Fibroblast of skin of back (primary cell): ENCODE data around the gene KRTAP5-8. TPM values are rescaled to one million over a fixed set of nuclear protein-coding genes. Genes with fewer than 3 reads are reported as not detected.
"Not testable (repeated sequence)": the region's sequence is repeated elsewhere in the genome, so short reads cannot be mapped to it uniquely, and the experiment has no call there.

Experiments used
- DNase-seq: peaks from one replicate; pipeline ENCODE4 v3.0.0-alpha.2; 2013
- polyA plus RNA-seq, 2 experiments: library from polyadenylated mRNA; unstranded; fragments of 120-200 nt; gene quantifications; one replicate each; pipeline ENCODE4 v1.2.1, GENCODE V29; 2013; ENCODE audit not compliant: insufficient read length in 2 of 2

The KRTAP5-8 gene
- polyA plus RNA-seq (2013, experiment 1 of 2; ENCODE audit: insufficient read length): not detected
- polyA plus RNA-seq (2013, experiment 2 of 2; ENCODE audit: insufficient read length): not detected

- DNase-seq: not testable (repeated sequence)
Observed at GRCh38 chr11:71537977-71538665, at the start of gene KRTAP5-8. Gene KRTAP5-8, plus strand, starts transcription at chr11:71538025. Its CDS starts 31 bp downstream, at chr11:71538056.

- no peak for DNase-seq
Observed at GRCh38 chr11:71488681-71489270, 49.0 kb upstream of the KRTAP5-8 start.

GRCh38 chr11:71489311-71490043, 48.3 kb upstream of the KRTAP5-8 start:
- no peak for DNase-seq

- DNase-seq: no peak
Observed at GRCh38 chr11:71490044-71490730, 47.6 kb upstream of the KRTAP5-8 start.

GRCh38 chr11:71490731-71491390, 47.0 kb upstream of the KRTAP5-8 start:
- DNase-seq: no peak

DNA sequence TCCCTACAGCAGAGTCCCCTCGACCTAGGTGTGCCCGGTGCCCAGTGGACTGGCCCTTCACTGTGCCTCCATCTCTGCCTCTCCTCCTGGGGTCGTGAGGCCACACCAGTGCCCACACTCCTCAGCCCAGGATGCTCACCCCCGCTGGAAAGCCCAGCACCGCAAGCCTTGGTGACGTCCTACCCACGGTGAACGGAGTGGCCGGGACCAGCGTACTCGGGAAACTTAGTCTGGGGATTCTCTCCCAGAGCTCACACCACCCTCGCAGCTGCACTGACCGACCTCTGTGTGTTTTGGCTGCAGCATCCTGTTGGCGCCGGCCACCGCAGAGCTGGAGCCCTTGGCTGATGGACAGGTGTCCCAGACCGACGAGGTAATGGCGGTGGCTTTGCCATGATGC, 46.3 kb upstream of the KRTAP5-8 start:
- no peak for DNase-seq

DNA sequence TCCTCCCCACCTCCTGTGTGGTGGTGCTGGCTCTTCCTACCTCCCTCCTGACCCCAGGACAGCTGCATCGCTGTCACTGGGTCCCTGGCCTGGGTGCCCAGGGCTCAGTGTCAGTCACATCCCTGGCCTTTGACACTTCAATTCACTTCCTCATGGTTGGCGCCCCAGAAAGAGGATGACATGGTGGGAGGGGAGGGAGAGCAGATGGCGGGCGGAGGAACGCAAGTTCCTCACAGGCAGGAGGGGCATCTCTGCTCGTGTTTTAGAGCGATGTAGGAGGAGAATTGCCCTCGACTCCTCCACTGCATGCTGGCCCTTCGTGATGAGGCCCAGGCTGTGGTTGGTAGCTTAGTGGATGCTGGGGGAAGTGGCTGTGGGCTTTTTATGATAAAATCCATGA, 45.9 kb upstream of the KRTAP5-8 start:
- DNase-seq: no peak

DNA sequence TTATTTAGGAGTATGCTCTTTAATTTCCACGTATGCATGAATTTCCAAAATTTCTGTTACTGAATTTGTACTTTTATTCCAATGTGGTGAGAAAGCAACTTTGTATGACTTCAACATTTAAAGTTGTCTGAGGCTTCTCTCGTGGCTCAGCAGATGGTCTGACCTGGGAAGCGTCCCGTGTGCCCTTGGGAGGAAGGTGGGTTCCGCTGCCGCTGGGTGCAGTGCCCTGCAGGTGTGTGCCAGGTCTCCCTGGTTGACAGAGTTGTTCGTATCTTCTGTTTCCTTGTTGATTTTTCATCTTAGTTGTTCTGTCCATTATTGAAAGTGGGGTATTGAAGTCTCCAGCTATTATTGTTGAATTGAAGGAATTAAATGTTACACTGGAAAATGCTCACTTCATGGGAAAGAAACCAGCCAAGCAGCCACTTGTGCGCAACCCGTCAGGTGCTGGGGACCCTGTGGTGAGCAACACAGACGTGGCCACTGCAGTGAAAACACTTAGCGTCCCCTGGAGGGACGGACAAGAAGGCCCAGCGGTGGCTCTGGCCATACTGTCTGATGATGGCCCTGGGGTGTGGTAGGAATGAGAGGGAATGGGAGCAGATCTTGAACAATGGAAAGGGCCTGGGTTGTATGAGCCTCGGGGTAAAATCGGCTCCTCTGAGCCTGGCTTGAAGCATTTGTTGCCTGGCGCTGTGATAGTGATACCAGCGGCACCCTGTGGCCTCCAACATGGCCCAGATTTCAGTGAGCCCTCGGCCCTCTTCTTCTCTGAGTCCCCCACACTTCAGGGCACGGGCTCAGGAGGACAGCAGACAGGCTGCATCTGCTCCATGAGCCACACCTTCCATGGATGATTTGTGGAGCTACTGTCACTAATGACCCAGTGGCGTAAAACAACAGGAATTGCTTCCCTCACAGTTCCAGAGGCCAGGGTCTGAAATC, 42.3 kb upstream of the KRTAP5-8 start:
- no peak for DNase-seq

DNA sequence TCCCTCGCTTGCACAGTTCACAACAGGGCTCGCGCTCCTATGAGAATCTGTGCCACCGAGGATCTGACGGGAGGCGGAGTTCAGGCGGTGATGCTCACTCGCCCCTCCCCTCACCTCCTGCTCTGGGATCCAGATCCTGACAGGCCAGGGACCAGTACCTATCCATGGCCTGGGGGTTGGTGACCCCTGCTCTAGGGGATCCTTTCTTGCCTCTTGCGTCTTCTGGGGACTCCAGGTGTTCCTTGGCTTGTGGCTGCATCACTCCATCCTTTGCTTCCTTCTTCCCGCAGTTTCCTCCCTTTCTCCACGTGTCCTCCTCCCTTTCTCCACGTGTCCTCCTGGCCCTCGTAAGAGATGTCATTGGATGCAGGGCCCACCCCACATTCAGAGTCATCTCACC, 41.4 kb upstream of the KRTAP5-8 start:
- DNase-seq: no peak

- DNase-seq: no peak
Observed at GRCh38 chr11:71498091-71498490, 39.7 kb upstream of the KRTAP5-8 start.

DNA sequence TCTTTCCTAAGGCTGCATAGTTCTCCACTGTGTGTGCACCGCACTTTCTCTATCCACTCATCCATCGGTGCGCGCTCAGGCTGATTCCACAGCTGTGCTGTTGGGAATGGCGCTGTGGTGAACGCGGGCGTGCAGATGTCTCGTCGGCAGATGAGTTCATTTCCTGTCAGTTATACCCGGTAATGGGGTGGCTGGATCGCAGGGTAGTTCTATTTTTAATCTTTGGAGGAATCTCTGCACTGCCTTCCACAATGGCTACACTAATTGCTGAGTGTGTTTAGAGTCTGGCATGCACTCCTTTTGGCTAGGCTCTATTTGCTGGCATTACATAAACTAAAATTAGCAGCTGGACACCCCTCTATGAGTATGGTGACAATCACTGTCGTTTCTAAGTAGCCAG, 38.7 kb upstream of the KRTAP5-8 start:
- no peak for DNase-seq

- no peak for DNase-seq
Observed at GRCh38 chr11:71499546-71499945, 38.3 kb upstream of the KRTAP5-8 start.

GRCh38 chr11:71500601-71501021, 37.2 kb upstream of the KRTAP5-8 start:
- DNase-seq: no peak

DNA sequence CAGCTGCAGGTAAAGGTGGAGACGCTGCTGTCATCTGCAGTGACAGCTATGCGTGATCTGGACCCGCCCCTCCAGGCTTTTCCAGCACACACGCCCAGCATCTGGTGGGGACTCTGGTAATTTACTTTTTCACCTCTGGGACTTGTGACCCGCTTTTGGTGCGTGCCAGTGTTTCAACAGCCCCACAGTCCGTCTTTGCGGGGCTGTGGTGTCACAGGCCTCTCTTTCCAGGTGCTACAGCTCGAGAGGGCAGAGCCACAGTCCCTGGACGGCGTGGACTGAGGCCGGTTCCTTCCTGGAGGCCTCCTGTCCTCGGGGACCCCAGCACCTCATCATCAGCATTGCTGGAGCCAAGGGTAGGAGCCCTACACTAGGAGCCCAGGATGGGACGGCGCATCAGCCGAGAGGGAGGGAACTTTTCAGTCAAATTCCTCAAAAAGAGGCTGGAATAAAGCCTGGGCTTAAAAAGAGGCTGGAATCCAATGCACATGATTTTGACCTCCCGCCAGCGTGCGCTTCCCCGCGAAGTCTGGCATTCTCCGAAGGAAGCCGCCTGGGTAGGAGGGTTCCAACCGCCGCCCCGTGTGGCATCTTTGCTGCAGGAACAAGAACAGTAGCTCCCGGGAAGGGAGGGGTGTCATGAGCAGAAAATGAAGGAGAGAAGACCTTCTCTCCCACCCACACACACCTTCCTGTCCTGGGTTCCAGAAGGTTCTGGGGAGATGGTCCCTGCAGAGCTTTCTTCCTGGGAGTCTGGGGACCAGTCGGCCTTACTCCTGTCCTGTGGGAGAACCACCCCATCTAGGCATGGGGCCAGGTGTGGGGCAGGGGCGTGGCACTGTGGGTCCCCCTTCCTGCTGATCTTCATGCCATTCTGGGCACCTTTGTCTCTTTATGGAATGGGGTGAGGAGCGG, 36.5 kb upstream of the KRTAP5-8 start:
- DNase-seq: no peak

DNA sequence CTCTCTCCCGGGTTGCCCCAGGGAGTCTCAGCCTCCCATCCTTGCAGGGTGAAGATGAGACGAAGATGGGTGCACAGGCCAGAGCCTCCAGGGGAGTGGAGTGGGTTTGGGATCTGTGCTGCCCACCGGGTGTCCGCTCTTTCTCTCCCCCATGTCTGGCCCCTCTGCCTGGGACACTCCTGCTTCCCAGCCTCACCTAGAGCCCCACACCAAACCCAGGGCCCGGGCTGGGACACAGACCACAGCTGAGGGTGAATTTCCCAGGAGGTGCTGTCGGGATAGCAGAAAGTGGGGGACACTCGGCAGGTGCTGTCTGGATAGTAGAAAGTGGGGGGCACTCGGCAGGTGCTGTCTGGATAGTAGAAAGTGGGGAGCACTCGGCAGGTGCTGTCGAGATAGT, 35.8 kb upstream of the KRTAP5-8 start:
- no peak for DNase-seq

GRCh38 chr11:71502871-71503435, 34.9 kb upstream of the KRTAP5-8 start:
- DNase-seq: no peak

GRCh38 chr11:71504531-71504930, 33.3 kb upstream of the KRTAP5-8 start:
- DNase-seq: no peak

GRCh38 chr11:71505001-71505400, 32.8 kb upstream of the KRTAP5-8 start:
- DNase-seq: no peak

DNA sequence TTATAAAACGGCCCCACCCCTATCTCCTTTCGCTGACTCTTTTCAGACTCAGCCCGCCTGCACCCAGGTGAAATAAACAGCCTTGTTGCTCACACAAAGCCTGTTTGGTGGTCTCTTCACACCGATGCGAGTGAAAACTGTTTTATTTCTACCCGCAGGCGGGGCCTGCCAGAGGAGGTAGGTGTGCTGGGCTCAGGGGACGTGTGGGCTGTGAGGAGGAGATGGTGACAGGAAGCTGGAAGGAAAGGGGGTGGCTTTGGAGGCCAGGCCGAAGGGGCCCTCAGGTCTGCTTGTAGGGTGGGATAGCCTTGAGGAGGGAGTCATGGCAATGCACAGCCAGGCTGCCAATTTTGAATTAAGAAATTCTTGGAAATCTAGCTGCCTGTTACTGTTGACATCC, 32.0 kb upstream of the KRTAP5-8 start:
- no peak for DNase-seq

DNA sequence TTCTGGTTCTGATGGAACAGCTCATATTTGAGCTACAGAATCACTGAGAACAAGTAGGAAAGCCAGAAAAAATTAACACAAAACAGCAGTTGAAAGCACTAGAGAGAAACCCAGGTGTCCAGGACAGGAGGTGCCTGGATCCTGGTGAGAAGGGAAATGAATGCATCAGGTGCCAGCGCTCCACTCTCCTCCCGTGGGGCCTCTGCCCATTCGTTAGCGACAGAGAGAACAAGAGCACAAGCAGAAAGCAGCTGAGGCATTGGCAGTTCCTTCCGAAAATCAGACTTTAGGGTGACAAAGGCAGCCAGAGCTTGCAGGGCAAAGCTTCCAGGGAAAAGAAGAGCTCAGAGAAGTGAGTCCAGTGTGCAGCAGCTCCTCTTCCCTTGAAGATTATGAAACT, 30.7 kb upstream of the KRTAP5-8 start:
- no peak for DNase-seq
